Fibroblast of lung (primary cell): ENCODE data around the gene AKAP13. TPM values are rescaled to one million over a fixed set of nuclear protein-coding genes. Genes with fewer than 3 reads are reported as not detected.

Experiments used
- DNase-seq, 2 donors: peaks; one replicate each; pipeline versions ENCODE4 v3.0.0 to v3.0.0-alpha.2; 2010; ENCODE audit warnings: low read depth in 2 of 2
- H2AFZ ChIP-seq: 2 replicates; pipeline ENCODE4 v1.5.1; 2012; ENCODE audit warnings: low read length, control low read depth, inconsistent platforms
- H3K27ac ChIP-seq: 2 replicates; pipeline ENCODE4 v1.5.1; 2011; ENCODE audit warnings: low read length, control low read depth; ENCODE audit not compliant: insufficient read depth
- H3K27me3 ChIP-seq: 2 replicates; pipeline ENCODE4 v1.5.1; 2011; ENCODE audit warnings: mild to moderate bottlenecking, low read length; ENCODE audit not compliant: control insufficient read depth, insufficient read depth
- H3K36me3 ChIP-seq: 2 replicates; pipeline ENCODE4 v1.5.1; 2011; ENCODE audit warnings: low read length; ENCODE audit not compliant: control insufficient read depth, insufficient read depth
- H3K4me1 ChIP-seq: 2 replicates; pipeline ENCODE4 v1.5.1; 2011; ENCODE audit warnings: low read length; ENCODE audit not compliant: control insufficient read depth, insufficient read depth; ENCODE audit errors: extremely low read depth
- H3K4me2 ChIP-seq: 2 replicates; pipeline ENCODE4 v1.5.1; 2011; ENCODE audit warnings: low read length, control low read depth; ENCODE audit not compliant: insufficient read depth; ENCODE audit errors: extremely low read depth
- H3K4me3 ChIP-seq, 4 experiments: fragments of 200-600 bp in 1 of 4; sonication (generic) in 1 of 4; replicated peaks in 1 of 4; 2 replicates each; pipeline ENCODE4 v1.5.1; 2011 to 2016; ENCODE audit warnings: low read length in 4 of 4, low read depth in 3 of 4, mild to moderate bottlenecking in 3 of 4, control low read depth in 2 of 4, inconsistent platforms in 1 of 4, mixed read lengths in 1 of 4; ENCODE audit not compliant: insufficient read depth in 1 of 4; ENCODE audit errors: control extremely low read depth in 1 of 4
- H3K79me2 ChIP-seq: 2 replicates; pipeline ENCODE4 v1.5.1; 2012; ENCODE audit warnings: mild to moderate bottlenecking, low read length, inconsistent platforms; ENCODE audit not compliant: control insufficient read depth, insufficient read depth
- H3K9ac ChIP-seq: 2 replicates; pipeline ENCODE4 v1.5.1; 2011; ENCODE audit warnings: mild to moderate bottlenecking, low read length, control low read depth; ENCODE audit not compliant: insufficient read depth
- H3K9me3 ChIP-seq: 2 replicates; pipeline ENCODE4 v1.5.1; 2012; ENCODE audit warnings: low read depth, low read length; ENCODE audit not compliant: control insufficient read depth, insufficient read depth
- H4K20me1 ChIP-seq: 2 replicates; pipeline ENCODE4 v1.5.1; 2011; ENCODE audit warnings: low read length; ENCODE audit not compliant: control insufficient read depth, insufficient read depth; ENCODE audit errors: extremely low read depth
- EZH2 ChIP-seq: IDR thresholded peaks from 2 replicates; pipeline ENCODE4 v1.5.1; 2012; ENCODE audit warnings: low read length, control low read depth, mild to moderate bottlenecking; ENCODE audit errors: missing control alignments
- polyA plus RNA-seq, 2 donors: library from polyadenylated mRNA; depleted of rRNA in 1 of 2; stranded (reverse) in 1 of 2; unstranded in 1 of 2; fragments of >200 nt; gene quantifications; 2 replicates each; pipeline ENCODE4 v1.2.1, GENCODE V29; 2011 to 2012; ENCODE audit warnings: missing spikeins in 1 of 2
- total RNA-seq: library from RNA; depleted of rRNA; stranded (reverse); fragments of >200 nt; gene quantifications from 2 replicates; pipeline ENCODE4 v1.2.1, GENCODE V29; 2014
- TF ChIP-seq, protein P1 (sequence below), 2 donors: IDR thresholded peaks in 1 of 2; conservative IDR thresholded peaks in 1 of 2; 1 replicate in 1 of 2; 2 replicates in 1 of 2; pipeline ENCODE4 v1.5.1; 2011 to 2012; ENCODE audit warnings: low read length in 2 of 2, control low read depth in 1 of 2, inconsistent platforms in 1 of 2, low read depth in 1 of 2, mild to moderate bottlenecking in 1 of 2

AKAP13 gene
- total and polyA plus RNA-seq, 2 donors (not counting 1 experiment from before 2014, with no cell fraction given) = 8.3 to 68.4 TPM

GRCh38 chr15:85514413-85514812, 134.0 kb downstream of the AKAP13 start:
- no peak overlapping the region for H2AFZ ChIP-seq
- TF ChIP-seq EZH2 = no peak
- TF ChIP-seq, protein P1, sequence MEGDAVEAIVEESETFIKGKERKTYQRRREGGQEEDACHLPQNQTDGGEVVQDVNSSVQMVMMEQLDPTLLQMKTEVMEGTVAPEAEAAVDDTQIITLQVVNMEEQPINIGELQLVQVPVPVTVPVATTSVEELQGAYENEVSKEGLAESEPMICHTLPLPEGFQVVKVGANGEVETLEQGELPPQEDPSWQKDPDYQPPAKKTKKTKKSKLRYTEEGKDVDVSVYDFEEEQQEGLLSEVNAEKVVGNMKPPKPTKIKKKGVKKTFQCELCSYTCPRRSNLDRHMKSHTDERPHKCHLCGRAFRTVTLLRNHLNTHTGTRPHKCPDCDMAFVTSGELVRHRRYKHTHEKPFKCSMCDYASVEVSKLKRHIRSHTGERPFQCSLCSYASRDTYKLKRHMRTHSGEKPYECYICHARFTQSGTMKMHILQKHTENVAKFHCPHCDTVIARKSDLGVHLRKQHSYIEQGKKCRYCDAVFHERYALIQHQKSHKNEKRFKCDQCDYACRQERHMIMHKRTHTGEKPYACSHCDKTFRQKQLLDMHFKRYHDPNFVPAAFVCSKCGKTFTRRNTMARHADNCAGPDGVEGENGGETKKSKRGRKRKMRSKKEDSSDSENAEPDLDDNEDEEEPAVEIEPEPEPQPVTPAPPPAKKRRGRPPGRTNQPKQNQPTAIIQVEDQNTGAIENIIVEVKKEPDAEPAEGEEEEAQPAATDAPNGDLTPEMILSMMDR (conservative IDR thresholded peaks at IDR 0.05 in 1 of 2, IDR thresholded peaks at IDR 0.05 in 1 of 2; ENCODE audit: low read depth in 1 of 2, low read length in 2 of 2) = no peak
- no peak overlapping the region for H3K4me3 ChIP-seq
- H4K20me1 ChIP-seq = no peaks in the 10 kb centered on the region
- H3K36me3 ChIP-seq = no peaks in the 10 kb centered on the region
- no peaks in the 10 kb centered on the region for H3K9me3 ChIP-seq
- DNase-seq = no peak
- no peak overlapping the region for H3K27ac ChIP-seq
- no peak overlapping the region for H3K4me2 ChIP-seq
- H3K4me1 ChIP-seq = no peaks in the 10 kb centered on the region
- no peak overlapping the region for H3K9ac ChIP-seq
- H3K79me2 ChIP-seq = peaks cover 9% of the 10 kb centered on the region
- H3K27me3 ChIP-seq = no peaks in the 10 kb centered on the region

DNA sequence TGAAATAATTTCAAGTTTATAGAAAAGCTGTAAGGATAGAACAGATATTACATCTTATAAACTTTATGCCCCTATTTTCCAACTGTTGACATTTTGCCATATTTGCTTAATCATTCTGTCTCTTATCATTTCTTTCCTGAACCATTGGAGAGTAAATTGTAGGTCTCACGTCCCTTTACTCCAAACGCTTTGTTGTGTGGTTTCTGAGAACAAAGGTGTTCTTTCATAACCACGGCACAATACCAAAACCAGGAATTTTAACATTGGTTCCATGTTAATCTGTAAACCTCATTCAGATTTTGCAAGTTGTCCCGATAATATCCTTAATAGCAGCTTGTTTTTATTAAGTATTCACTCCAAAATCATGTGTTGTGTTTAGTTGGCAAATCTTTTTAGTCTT, 134.8 kb downstream of the AKAP13 start:
- H3K4me3 ChIP-seq = no peak overlapping the region
- peak in 1 of 2 donors; percentile 60 for DNase-seq
- H3K27me3 ChIP-seq = no peaks in the 10 kb centered on the region
- no peaks in the 10 kb centered on the region for H3K4me1 ChIP-seq
- TF ChIP-seq EZH2 = no peak
- no peak overlapping the region for H2AFZ ChIP-seq
- H3K79me2 ChIP-seq = peaks cover 4% of the 10 kb centered on the region
- no peak overlapping the region for H3K27ac ChIP-seq
- no peak overlapping the region for H3K4me2 ChIP-seq
- H3K9ac ChIP-seq = no peak overlapping the region
- no peaks in the 10 kb centered on the region for H4K20me1 ChIP-seq
- no peaks in the 10 kb centered on the region for H3K9me3 ChIP-seq
- no peaks in the 10 kb centered on the region for H3K36me3 ChIP-seq

DNA sequence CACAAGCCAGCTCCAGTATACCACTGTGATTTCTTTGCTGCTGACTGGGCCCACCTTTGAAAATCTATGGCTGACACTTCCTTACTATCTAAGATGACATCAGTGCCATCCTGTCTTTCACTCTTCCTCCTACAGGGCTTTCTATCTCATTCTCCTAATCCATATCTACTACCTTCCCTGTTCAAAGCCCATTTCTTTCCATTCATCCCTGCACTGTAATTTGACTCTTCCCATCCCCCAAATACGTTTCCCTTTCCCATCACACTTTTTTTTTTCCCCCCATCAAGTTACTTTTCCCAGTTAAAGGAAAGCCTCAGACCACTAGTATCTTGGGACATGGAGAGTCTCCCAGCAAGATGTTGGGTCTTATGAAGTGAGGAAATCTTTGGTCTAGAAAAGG, 136.7 kb downstream of the AKAP13 start:
- Histone ChIP-seq H3K27ac (no peak overlapping the region), H2AFZ (no peak overlapping the region), H3K9ac (no peak overlapping the region), H3K4me1 (no peaks in the 10 kb centered on the region), H3K27me3 (no peaks in the 10 kb centered on the region), H4K20me1 (no peaks in the 10 kb centered on the region), H3K4me2 (no peak overlapping the region), H3K4me3 (no peak overlapping the region), H3K9me3 (no peaks in the 10 kb centered on the region), H3K36me3 (no peaks in the 10 kb centered on the region), H3K79me2 (peaks cover 2% of the 10 kb centered on the region)
- DNase-seq = no peak
- TF ChIP-seq, protein P1 (conservative IDR thresholded peaks at IDR 0.05 in 1 of 2, IDR thresholded peaks at IDR 0.05 in 1 of 2; ENCODE audit: low read depth in 1 of 2, low read length in 2 of 2) = no peak
- no peak for TF ChIP-seq EZH2
